AG09309 (cell line): Measurements from ENCODE around the gene NKX6-2.

Experiments
- DNase-seq: peaks from one replicate; pipeline ENCODE4 v3.0.0-alpha.2; 2010; ENCODE audit warnings: low read depth
- H3K4me3 ChIP-seq: 2 replicates; pipeline ENCODE4 v1.5.1; 2011; ENCODE audit warnings: mild to moderate bottlenecking, low read depth, low read length, moderate library complexity; ENCODE audit not compliant: control insufficient read depth
- TF ChIP-seq, protein P1 (sequence below): IDR thresholded peaks from 2 replicates; pipeline ENCODE4 v1.5.1; 2011; ENCODE audit warnings: mild to moderate bottlenecking, low read depth, low read length, inconsistent platforms; ENCODE audit not compliant: insufficient read depth, control insufficient read depth; ENCODE audit errors: missing control alignments

NKX6-2 gene

DNA sequence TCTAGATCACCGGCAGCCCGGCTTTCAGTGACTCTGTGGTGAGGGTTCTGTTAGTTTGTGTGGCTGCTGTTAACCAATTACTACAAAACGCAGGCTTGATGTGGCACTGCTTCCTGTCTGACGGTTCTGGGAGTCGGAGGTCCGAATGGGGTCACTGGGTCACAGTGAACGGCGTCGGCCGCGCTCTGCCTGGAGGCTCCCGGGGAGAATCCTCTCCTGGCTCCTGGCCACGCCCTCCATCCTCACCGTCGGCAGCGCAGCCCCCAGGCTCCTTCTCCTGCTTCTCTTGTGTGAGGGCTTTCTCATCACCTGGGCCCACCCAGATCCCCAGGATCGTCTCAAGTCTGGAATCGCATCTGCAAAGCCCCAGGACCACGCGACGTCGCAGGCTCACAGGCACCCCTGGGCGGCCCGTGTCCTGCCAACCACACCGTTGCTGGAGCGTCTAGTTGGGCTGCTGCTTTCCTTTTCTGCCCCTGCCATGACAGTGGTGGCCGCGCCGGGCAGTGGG lies 31.8 kb upstream of the NKX6-2 start:
- TF ChIP-seq, protein P1, sequence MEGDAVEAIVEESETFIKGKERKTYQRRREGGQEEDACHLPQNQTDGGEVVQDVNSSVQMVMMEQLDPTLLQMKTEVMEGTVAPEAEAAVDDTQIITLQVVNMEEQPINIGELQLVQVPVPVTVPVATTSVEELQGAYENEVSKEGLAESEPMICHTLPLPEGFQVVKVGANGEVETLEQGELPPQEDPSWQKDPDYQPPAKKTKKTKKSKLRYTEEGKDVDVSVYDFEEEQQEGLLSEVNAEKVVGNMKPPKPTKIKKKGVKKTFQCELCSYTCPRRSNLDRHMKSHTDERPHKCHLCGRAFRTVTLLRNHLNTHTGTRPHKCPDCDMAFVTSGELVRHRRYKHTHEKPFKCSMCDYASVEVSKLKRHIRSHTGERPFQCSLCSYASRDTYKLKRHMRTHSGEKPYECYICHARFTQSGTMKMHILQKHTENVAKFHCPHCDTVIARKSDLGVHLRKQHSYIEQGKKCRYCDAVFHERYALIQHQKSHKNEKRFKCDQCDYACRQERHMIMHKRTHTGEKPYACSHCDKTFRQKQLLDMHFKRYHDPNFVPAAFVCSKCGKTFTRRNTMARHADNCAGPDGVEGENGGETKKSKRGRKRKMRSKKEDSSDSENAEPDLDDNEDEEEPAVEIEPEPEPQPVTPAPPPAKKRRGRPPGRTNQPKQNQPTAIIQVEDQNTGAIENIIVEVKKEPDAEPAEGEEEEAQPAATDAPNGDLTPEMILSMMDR: no peak
- H3K4me3 ChIP-seq: no peak overlapping the region
- DNase-seq: no peak

GRCh38 chr10:132816718-132817117 lies 30.8 kb upstream of the NKX6-2 start:
- H3K4me3 ChIP-seq: no peak overlapping the region
- no peak for DNase-seq
- TF ChIP-seq, protein P1: no peak

DNA sequence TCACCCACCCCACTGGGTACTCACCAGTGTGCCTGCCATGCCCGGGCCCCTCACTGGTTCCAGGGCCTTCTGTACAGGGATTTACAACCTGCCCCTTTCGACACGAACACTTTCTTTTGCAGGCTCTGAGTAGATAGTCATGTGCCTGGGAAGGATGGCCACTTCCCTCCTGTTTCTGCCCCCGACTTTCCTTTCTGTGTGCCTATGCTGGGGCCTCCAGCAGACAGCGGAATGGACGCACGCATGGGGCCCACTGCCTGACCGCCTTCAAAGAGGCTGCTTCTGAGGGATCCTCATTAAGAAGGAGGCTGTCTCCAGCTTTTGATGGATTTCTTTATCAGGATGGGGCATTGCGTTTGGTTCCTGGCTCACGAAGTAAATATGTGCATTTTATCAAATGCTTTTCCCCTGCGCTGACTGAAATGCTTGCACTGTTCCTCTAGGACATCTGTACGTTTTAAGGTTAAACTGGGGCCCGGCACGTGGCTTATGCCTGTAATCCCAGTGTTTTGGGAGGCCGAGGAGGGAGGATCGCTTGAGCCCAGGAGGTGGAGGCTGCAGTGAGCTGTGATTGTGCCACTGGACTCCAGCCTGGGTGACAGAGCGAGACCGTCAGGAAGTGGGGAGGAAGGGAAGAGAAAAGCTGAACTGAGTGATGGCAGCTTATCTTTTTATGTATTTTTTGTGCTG lies 29.4 kb upstream of the NKX6-2 start:
- no peak for DNase-seq
- TF ChIP-seq, protein P1: no peak
- H3K4me3 ChIP-seq: no peak overlapping the region

GRCh38 chr10:132814469-132814856 lies 28.5 kb upstream of the NKX6-2 start:
- DNase-seq: no peak
- TF ChIP-seq, protein P1: no peak
- H3K4me3 ChIP-seq: no peak overlapping the region

- DNase-seq: no peak
- TF ChIP-seq, protein P1: no peak
- H3K4me3 ChIP-seq: no peak overlapping the region
Observed at GRCh38 chr10:132813560-132814468, 27.9 kb upstream of the NKX6-2 start.

- TF ChIP-seq, protein P1: no peak
- DNase-seq: no peak
- no peak overlapping the region for H3K4me3 ChIP-seq
Observed at GRCh38 chr10:132813001-132813401, 27.1 kb upstream of the NKX6-2 start.
